Nephron (organoid): ENCODE measurements around the gene NFIX.

Experiments used
- H3K27ac Mint-ChIP-seq, 3 experiments: 2 replicates each; pipeline ENCODE4 v1.8.0; 2020; ENCODE audit warnings: mixed read lengths in 3 of 3, mild to moderate bottlenecking in 2 of 3, moderate library complexity in 1 of 3
- H3K27me3 Mint-ChIP-seq: 2 replicates; pipeline ENCODE4 v1.8.0; 2021; ENCODE audit warnings: low read depth, mild to moderate bottlenecking, moderate library complexity, mixed read lengths
- H3K36me3 Mint-ChIP-seq: 2 replicates; pipeline ENCODE4 v1.8.0; 2020; ENCODE audit warnings: low read depth, mixed read lengths
- H3K4me1 Mint-ChIP-seq: 2 replicates; pipeline ENCODE4 v1.8.0; 2020; ENCODE audit warnings: mixed read lengths
- H3K4me3 Mint-ChIP-seq, 3 experiments: 2 replicates each; pipeline ENCODE4 v1.8.0; 2020; ENCODE audit warnings: mild to moderate bottlenecking in 3 of 3, mixed read lengths in 3 of 3, moderate library complexity in 2 of 3
- H3K9me3 Mint-ChIP-seq: 2 replicates; pipeline ENCODE4 v1.8.0; 2020; ENCODE audit warnings: mixed read lengths
- CTCF ChIP-seq, 3 experiments: fragments of 200-600 bp; sonication (generic); IDR thresholded peaks; one replicate each; pipeline ENCODE4 v1.5.0; 2021; ENCODE audit warnings: antibody characterized with exemption in 3 of 3; ENCODE audit not compliant: unreplicated experiment in 3 of 3

NFIX gene

DNA sequence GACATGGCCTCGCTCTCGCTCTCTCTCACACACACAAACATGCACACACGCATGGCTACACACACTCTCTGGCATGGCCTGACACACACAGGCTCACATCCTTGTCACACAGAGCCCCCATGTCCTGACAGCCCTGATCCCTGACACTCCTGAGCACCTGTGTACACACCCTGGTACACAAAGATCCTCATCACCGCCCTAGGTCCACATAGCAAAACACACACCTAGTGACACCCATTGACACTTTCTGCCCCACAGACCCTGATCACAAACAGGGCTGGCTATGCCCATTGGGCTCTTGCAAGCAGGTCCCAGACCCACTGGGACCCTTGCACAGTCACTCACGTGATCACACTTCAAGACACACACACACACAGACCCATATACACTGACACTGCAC, 4.0 kb upstream of the NFIX start:
- Mint-ChIP-seq H3K27me3 (peaks cover 65% of the 10 kb centered on the region), H3K9me3 (peaks cover 2% of the 10 kb centered on the region), H3K27ac (peak overlapping the region in 2 of 3 experiments; percentile 23 to 32)

DNA sequence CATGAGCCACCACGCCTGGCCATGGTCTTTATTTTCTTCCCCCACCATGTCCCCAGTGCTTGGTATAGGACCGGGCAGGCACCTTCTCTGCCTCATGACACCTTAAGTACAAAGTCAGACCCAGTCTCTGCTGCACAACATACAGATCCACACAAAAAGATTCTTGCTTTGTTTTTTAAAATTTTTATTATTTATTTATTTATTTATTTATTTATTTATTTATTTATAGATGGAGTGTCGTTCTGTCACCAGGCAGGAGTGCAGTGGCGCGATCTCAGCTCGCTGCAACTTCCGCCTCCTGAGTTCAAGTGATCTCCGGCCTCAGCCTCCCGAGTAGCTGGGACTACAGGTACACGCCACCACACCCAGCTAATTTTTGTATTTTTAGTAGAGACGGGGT, 2.5 kb upstream of the NFIX start:
- no peak for TF ChIP-seq CTCF (IDR thresholded peaks at IDR 0.05; ENCODE audit: unreplicated experiment in 3 of 3)
- H3K27ac Mint-ChIP-seq: no peak overlapping the region
- H3K27me3 Mint-ChIP-seq: peaks cover 63% of the 10 kb centered on the region
- H3K36me3 Mint-ChIP-seq: no peaks in the 10 kb centered on the region
- peaks cover 2% of the 10 kb centered on the region for H3K9me3 Mint-ChIP-seq
- no peak overlapping the region for H3K4me3 Mint-ChIP-seq
- peaks cover 15% of the 10 kb centered on the region for H3K4me1 Mint-ChIP-seq

More for the DNA sequence above, 4.0 kb upstream of the NFIX start:
- Mint-ChIP-seq H3K36me3 (no peaks in the 10 kb centered on the region), H3K4me1 (peaks cover 21% of the 10 kb centered on the region), H3K4me3 (no peak overlapping the region)
- no peak for TF ChIP-seq CTCF (IDR thresholded peaks at IDR 0.05; ENCODE audit: unreplicated experiment in 3 of 3)

DNA sequence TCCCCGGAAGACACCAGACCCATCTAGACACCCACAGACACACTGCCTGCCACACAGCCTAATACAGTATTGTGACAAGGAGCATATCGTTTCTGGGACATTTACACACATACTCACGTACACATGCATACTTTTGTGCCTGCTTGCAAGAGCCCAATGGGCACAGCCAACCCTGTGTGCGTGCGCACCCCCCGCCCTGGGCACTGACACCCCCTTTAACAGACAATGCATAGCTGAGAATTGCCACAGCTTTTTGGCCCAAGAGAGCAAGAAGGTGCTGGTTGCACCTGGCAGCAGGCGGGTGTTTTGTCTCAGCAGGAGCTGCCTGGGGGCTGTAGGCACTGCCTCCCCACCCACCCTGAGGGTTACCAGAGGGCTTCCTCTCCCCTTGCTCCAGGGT, 1.7 kb upstream of the NFIX start:
- Mint-ChIP-seq H3K27me3 (peaks cover 71% of the 10 kb centered on the region), H3K36me3 (peaks cover under 1% of the 10 kb centered on the region), H3K27ac (peak overlapping the region in 2 of 3 experiments; percentile 52 to 87), H3K9me3 (peaks cover 2% of the 10 kb centered on the region), H3K4me3 (peak overlapping the region; percentile 76 to 98 (median 95)), H3K4me1 (peaks cover 22% of the 10 kb centered on the region)
- no peak for TF ChIP-seq CTCF (IDR thresholded peaks at IDR 0.05; ENCODE audit: unreplicated experiment in 3 of 3)

- no peak for TF ChIP-seq CTCF (IDR thresholded peaks at IDR 0.05; ENCODE audit: unreplicated experiment in 3 of 3)
- Mint-ChIP-seq H3K9me3 (peaks cover 2% of the 10 kb centered on the region), H3K4me1 (peaks cover 27% of the 10 kb centered on the region), H3K27me3 (peaks cover 89% of the 10 kb centered on the region), H3K27ac (peak overlapping the region in 1 of 3 experiments; percentile 81), H3K36me3 (peaks cover 8% of the 10 kb centered on the region), H3K4me3 (peak overlapping the region; percentile 84 to 92 (median 91))
Observed at GRCh38 chr19:12995596-12996405, 526 bp downstream of the NFIX start.

- peaks cover 2% of the 10 kb centered on the region for H3K9me3 Mint-ChIP-seq
- H3K4me1 Mint-ChIP-seq: peaks cover 26% of the 10 kb centered on the region
- peaks cover 89% of the 10 kb centered on the region for H3K27me3 Mint-ChIP-seq
- H3K36me3 Mint-ChIP-seq: peaks cover 8% of the 10 kb centered on the region
- TF ChIP-seq CTCF (IDR thresholded peaks at IDR 0.05; ENCODE audit: unreplicated experiment in 3 of 3): no peak
- peak overlapping the region; percentile 67 to 87 (median 87) for H3K4me3 Mint-ChIP-seq
- H3K27ac Mint-ChIP-seq: peak overlapping the region in 2 of 3 experiments; percentile 81 to 84
Observed at GRCh38 chr19:12996406-12997094, 1.3 kb downstream of the NFIX start.
